Vagina (tissue), 2 donors: ENCODE results near the gene CACHD1. TPM values are rescaled to one million over a fixed set of nuclear protein-coding genes. Genes with fewer than 3 reads are reported as not detected.

ENCODE experiments used
- DNase-seq, 2 donors: peaks; one replicate each; pipeline ENCODE4 v3.0.0-alpha.2; 2017; ENCODE audit errors: extremely low spot score in 2 of 2
- H3K27ac ChIP-seq: fragments of 200-600 bp; sonication (generic); one replicate; pipeline ENCODE4 v1.5.1; 2019
- H3K27me3 ChIP-seq: fragments of 200-600 bp; sonication (generic); one replicate; pipeline ENCODE4 v1.5.1; 2019
- H3K36me3 ChIP-seq, 2 donors: fragments of 200-600 bp; sonication (generic); one replicate each; pipeline ENCODE4 v1.5.1; 2017 to 2019
- H3K4me1 ChIP-seq: fragments of 200-600 bp; sonication (generic); one replicate; pipeline ENCODE4 v1.5.1; 2019
- H3K4me3 ChIP-seq, 2 donors: fragments of 200-600 bp; sonication (generic); 1 replicate in 1 of 2; 2 replicates in 1 of 2; pipeline ENCODE4 v1.5.1; 2016 to 2019
- H3K9me3 ChIP-seq: fragments of 200-600 bp; sonication (generic); one replicate; pipeline ENCODE4 v1.5.1; 2019
- POLR2A ChIP-seq, 2 donors: fragments of 450-650 bp; IDR thresholded peaks; one replicate each; pipeline ENCODE4 v1.6.1; 2017; ENCODE audit warnings: antibody characterized with exemption in 2 of 2, mild to moderate bottlenecking in 2 of 2, moderate library complexity in 2 of 2
- POLR2AphosphoS5 ChIP-seq, 2 donors: sonication (generic); formaldehyde crosslinking; IDR thresholded peaks; one replicate each; pipeline ENCODE4 v1.9.0; 2017; ENCODE audit warnings: antibody characterized with exemption in 2 of 2, mild to moderate bottlenecking in 2 of 2, low read depth in 1 of 2; ENCODE audit not compliant: insufficient read depth in 1 of 2
- intact Hi-C: fragments of 100-400 bp; cut with DNase I; formaldehyde crosslinking; loops from one replicate; pipeline ENCODE4 v1.15.1; 2023
- total RNA-seq: library from RNA; depleted of rRNA; stranded (reverse); fragments of >200 nt; gene quantifications from one replicate; pipeline ENCODE4 v1.2.3, GENCODE V29; 2016
- TF ChIP-seq, protein P1 (sequence below), 3 experiments: fragments of 450-650 bp in 2 of 3; fragments of 200-600 bp in 1 of 3; sonication (generic) in 1 of 3; IDR thresholded peaks; one replicate each; pipeline ENCODE4 v1.5.1; 2017 to 2019; ENCODE audit warnings: antibody characterized with exemption in 3 of 3, mild to moderate bottlenecking in 2 of 3, moderate library complexity in 2 of 3

CACHD1 gene
- total RNA-seq, 1 donor from 2014 or later: 27.7 TPM

DNA sequence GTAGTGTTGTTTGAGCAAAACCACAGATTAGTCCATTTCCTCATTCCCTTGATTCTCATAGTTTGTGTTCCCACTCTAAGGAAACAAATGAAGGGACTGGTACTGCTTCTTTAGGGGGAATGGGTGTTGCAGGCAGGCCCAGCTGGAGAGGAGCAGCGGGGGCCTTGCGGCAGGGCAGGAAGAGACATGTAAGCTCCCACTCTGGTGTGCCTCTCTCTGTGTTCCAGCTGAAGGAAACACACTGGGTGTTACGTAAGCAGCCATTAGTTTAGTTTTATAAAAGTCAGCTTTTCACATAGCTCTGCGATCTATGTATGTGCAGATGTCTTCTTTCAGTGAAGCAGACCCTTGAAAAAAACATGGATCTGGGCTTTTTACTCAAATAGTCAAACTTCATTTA lies 99.5 kb downstream of the CACHD1 start:
- no peak for DNase-seq
- Histone ChIP-seq H3K4me3 (no peak overlapping the region), H3K4me1 (peaks cover 6% of the 10 kb centered on the region), H3K27me3 (no peaks in the 10 kb centered on the region), H3K36me3 (no peaks in the 10 kb centered on the region), H3K27ac (no peak overlapping the region), H3K9me3 (no peaks in the 10 kb centered on the region)
- no peak for TF ChIP-seq POLR2AphosphoS5 (IDR thresholded peaks at IDR 0.05; ENCODE audit: insufficient read depth in 1 of 2, low read depth in 1 of 2)
- TF ChIP-seq, protein P1, sequence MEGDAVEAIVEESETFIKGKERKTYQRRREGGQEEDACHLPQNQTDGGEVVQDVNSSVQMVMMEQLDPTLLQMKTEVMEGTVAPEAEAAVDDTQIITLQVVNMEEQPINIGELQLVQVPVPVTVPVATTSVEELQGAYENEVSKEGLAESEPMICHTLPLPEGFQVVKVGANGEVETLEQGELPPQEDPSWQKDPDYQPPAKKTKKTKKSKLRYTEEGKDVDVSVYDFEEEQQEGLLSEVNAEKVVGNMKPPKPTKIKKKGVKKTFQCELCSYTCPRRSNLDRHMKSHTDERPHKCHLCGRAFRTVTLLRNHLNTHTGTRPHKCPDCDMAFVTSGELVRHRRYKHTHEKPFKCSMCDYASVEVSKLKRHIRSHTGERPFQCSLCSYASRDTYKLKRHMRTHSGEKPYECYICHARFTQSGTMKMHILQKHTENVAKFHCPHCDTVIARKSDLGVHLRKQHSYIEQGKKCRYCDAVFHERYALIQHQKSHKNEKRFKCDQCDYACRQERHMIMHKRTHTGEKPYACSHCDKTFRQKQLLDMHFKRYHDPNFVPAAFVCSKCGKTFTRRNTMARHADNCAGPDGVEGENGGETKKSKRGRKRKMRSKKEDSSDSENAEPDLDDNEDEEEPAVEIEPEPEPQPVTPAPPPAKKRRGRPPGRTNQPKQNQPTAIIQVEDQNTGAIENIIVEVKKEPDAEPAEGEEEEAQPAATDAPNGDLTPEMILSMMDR (IDR thresholded peaks at IDR 0.05): no peak
- no peak for TF ChIP-seq POLR2A (IDR thresholded peaks at IDR 0.05)
- intact Hi-C loops: no loop called here

DNA sequence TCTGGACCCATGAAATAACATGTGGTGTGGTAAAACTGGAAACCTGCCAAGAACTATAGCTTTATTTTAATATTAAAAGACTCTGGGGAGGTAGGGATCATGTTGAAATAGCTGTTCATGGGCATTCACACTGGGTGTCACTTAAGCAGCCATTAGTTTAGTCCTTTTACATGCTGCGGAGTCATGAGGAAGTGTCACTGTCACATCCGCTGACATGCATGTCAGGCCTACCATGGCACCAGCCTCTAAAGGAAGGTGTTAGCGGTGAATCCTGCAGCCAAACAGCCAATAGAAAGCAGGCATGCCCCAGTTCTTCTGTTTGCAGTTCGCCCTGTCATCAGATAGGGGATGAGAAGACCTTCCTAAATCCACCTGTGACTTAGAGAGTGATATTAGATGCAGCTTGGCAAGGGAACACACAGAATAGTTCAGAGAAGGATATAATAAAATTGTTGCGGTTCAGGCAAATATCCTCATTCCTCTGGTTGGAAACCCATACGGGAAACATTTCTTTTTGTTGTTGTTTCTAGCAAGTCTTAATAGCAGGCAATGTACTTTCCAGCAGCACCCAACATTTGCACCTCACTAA lies 100.4 kb downstream of the CACHD1 start:
- no peaks in the 10 kb centered on the region for H3K27me3 ChIP-seq
- no peak for DNase-seq
- H3K36me3 ChIP-seq: no peaks in the 10 kb centered on the region
- H3K4me3 ChIP-seq: no peak overlapping the region
- no peaks in the 10 kb centered on the region for H3K9me3 ChIP-seq
- intact Hi-C loops: no loop called here
- peaks cover 6% of the 10 kb centered on the region for H3K4me1 ChIP-seq
- no peak overlapping the region for H3K27ac ChIP-seq
- TF ChIP-seq POLR2A (IDR thresholded peaks at IDR 0.05): no peak

DNA sequence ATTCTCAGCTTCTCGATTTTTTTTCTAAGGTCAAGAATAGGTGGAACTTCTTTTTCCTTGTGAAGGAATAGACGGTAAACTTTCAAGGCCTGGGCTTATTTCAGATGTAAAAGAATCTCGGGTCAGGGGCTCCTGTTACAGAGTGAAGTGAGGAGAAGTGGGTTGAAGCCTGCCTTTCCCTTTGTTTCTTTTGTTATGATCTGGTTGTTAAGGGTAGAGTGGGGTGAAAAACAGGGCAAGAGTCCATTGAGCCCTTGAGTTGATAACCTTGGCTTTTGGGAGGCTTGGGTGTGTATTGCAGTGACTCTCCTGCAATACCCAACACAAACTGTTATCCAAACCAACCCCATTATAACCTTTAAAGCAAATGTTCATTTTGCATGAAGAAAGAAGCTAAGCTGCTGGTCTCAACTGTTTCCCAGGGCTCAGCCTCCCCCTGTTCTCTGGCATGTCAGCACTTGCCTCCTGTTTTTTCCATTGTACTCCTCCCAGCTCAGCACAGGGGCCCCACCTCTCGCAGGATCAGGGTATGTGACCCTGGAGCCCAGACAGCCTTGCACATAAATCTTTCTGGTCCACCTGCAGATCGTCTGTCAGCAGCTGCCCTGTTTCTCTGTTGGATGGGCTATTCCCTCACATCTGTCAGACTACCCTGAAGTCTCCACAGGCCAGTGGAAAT lies 102.4 kb downstream of the CACHD1 start:
- H3K4me1 ChIP-seq: peaks cover 6% of the 10 kb centered on the region
- H3K27me3 ChIP-seq: no peaks in the 10 kb centered on the region
- intact Hi-C loops: no loop called here
- H3K36me3 ChIP-seq: no peaks in the 10 kb centered on the region
- H3K27ac ChIP-seq: no peak overlapping the region
- H3K4me3 ChIP-seq: no peak overlapping the region
- TF ChIP-seq POLR2A (IDR thresholded peaks at IDR 0.05) (no peak), POLR2AphosphoS5 (IDR thresholded peaks at IDR 0.05; ENCODE audit: insufficient read depth in 1 of 2, low read depth in 1 of 2) (no peak)
- TF ChIP-seq, protein P1 (IDR thresholded peaks at IDR 0.05): no peak
- DNase-seq: no peak
- no peaks in the 10 kb centered on the region for H3K9me3 ChIP-seq

DNA sequence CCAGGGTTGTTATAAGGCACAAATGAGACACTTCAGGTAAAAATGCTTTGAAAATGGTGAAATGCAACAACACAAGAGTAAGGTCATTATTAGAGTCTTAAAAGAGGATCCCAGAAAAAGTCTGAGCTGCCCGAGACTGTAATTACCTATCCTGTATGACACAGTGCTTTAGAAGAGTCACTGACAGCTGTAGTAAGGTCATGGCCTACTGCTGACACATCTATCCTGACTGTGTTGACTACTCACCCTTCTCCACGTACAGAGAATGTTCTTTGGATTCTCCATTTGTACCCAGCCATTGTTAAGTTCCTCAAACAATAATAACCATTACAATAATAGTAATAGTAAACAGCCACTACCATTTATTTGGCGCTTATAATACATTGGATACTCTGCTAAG lies 104.4 kb downstream of the CACHD1 start:
- no peaks in the 10 kb centered on the region for H3K27me3 ChIP-seq
- TF ChIP-seq POLR2AphosphoS5 (IDR thresholded peaks at IDR 0.05; ENCODE audit: insufficient read depth in 1 of 2, low read depth in 1 of 2) (no peak), POLR2A (IDR thresholded peaks at IDR 0.05) (no peak)
- TF ChIP-seq, protein P1 (IDR thresholded peaks at IDR 0.05): no peak
- H3K27ac ChIP-seq: no peak overlapping the region
- H3K36me3 ChIP-seq: no peaks in the 10 kb centered on the region
- intact Hi-C loops: no loop called here
- no peak for DNase-seq
- H3K4me1 ChIP-seq: peaks cover 6% of the 10 kb centered on the region
- no peaks in the 10 kb centered on the region for H3K9me3 ChIP-seq
- no peak overlapping the region for H3K4me3 ChIP-seq

DNA sequence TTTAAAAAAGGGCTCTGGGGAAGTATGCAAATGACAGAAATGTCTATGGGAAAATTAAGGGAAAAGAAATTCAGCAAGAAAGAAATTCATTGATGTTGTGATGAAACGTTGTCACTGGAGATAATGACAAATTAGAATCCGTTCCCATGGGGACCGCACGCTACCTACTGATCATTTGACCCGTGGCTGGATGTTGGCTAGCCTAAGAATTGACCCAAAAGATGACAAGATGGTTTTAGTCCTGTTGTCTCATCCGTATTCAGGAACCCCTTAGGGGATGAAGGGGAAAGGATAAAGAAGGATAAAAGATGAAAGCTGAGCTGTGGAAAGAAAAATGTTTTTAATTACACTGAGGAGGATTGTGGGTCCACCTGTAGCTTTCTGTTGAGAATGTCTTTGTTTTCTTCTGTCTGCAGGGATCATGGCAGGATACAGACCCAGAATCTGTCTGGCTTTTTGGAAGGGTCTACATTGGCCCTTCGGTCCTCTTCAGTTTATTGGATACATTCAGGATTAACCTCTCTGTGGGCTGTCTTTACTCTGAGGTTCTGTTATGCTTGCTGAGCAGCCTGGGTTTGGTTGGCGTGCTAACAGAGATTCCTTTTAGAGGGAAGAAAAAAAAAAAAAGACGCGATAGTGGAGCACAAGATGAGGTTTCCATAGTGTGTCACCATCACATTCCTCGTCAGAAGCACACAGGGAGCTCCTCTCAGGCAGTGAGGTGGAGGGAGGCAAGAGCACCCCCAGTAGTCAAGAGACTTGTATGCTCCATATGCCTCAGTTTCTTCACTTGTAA lies 106.2 kb downstream of the CACHD1 start:
- intact Hi-C loops: no loop called here
- TF ChIP-seq POLR2A (IDR thresholded peaks at IDR 0.05) (no peak), POLR2AphosphoS5 (IDR thresholded peaks at IDR 0.05; ENCODE audit: insufficient read depth in 1 of 2, low read depth in 1 of 2) (no peak)
- TF ChIP-seq, protein P1 (IDR thresholded peaks at IDR 0.05): no peak
- Histone ChIP-seq H3K36me3 (no peaks in the 10 kb centered on the region), H3K27me3 (no peaks in the 10 kb centered on the region), H3K4me3 (no peak overlapping the region), H3K27ac (no peak overlapping the region), H3K9me3 (no peaks in the 10 kb centered on the region), H3K4me1 (peaks cover 6% of the 10 kb centered on the region)
- no peak for DNase-seq
